K562 (cell line): Measurements from ENCODE around the gene CPNE1.

Experiments used
- MCM3 ChIP-seq: fragments of 450-650 bp; IDR thresholded peaks from 2 replicates; pipeline ENCODE4 v1.6.1; 2016
- NKRF ChIP-seq: fragments of 450-650 bp; IDR thresholded peaks from 2 replicates; pipeline ENCODE4 v1.6.1; 2016; ENCODE audit warnings: borderline replicate concordance
- POLR2A ChIP-seq: fragments of 450-650 bp; conservative IDR thresholded peaks from 2 replicates; pipeline ENCODE4 v1.6.1; 2016
- POLR2AphosphoS5 ChIP-seq: IDR thresholded peaks from 2 replicates; pipeline ENCODE4 v1.6.1; 2011; ENCODE audit warnings: mild to moderate bottlenecking, low read depth, low read length, moderate library complexity; ENCODE audit not compliant: control insufficient read depth, insufficient read depth
- RFX5 ChIP-seq: IDR thresholded peaks from 2 replicates; pipeline ENCODE4 v1.6.1; 2011; ENCODE audit warnings: low read depth, mild to moderate bottlenecking, improper control_type of control experiment, low read length
- TF ChIP-seq, protein P1 (sequence below): sonication (generic); formaldehyde crosslinking; IDR thresholded peaks from 2 replicates; pipeline ENCODE4 v1.8.1; 2023; ENCODE audit warnings: mild to moderate bottlenecking, missing genetic modification reagents

DNA sequence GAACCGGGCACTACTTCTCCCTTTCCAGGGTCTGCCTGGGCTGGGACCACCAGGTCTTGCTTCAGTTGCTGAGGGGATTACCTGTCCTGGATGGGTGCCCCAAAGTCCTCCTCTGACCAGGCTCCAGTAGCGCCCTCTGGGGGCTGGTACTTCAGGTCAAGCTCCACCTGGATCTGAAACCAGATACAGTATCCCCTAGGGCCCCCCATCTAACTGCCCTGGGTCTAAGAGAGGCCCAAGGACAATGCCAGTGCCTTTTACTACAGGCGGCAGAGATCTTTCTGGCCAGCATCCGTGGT is 60.3 kb downstream of the CPNE1 start:
- TF ChIP-seq MCM3 (no peak), POLR2A (no peak), POLR2AphosphoS5 (no peak), RFX5 (no peak), NKRF (no peak)
- TF ChIP-seq, protein P1, sequence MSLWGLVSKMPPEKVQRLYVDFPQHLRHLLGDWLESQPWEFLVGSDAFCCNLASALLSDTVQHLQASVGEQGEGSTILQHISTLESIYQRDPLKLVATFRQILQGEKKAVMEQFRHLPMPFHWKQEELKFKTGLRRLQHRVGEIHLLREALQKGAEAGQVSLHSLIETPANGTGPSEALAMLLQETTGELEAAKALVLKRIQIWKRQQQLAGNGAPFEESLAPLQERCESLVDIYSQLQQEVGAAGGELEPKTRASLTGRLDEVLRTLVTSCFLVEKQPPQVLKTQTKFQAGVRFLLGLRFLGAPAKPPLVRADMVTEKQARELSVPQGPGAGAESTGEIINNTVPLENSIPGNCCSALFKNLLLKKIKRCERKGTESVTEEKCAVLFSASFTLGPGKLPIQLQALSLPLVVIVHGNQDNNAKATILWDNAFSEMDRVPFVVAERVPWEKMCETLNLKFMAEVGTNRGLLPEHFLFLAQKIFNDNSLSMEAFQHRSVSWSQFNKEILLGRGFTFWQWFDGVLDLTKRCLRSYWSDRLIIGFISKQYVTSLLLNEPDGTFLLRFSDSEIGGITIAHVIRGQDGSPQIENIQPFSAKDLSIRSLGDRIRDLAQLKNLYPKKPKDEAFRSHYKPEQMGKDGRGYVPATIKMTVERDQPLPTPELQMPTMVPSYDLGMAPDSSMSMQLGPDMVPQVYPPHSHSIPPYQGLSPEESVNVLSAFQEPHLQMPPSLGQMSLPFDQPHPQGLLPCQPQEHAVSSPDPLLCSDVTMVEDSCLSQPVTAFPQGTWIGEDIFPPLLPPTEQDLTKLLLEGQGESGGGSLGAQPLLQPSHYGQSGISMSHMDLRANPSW, result no peak
